GM06990 (cell line): ENCODE data around the gene TRAF3IP3.

Experiments
- DNase-seq: peaks from one replicate; pipeline ENCODE4 v3.0.0-alpha.2; 2011; ENCODE audit not compliant: insufficient read length; ENCODE audit errors: extremely low read depth
- H3K27me3 ChIP-seq: replicated peaks from 2 replicates; pipeline ENCODE4 v1.6.0; 2011; ENCODE audit warnings: low read length; ENCODE audit not compliant: control insufficient read depth, insufficient read depth
- H3K36me3 ChIP-seq: 2 replicates; pipeline ENCODE4 v1.5.1; 2011; ENCODE audit warnings: low read length; ENCODE audit not compliant: control insufficient read depth, insufficient read depth
- H3K4me3 ChIP-seq: replicated peaks from 2 replicates; pipeline ENCODE4 v1.5.1; 2011; ENCODE audit warnings: low read depth, mild to moderate bottlenecking, control low read depth, low read length
- CTCF ChIP-seq: IDR thresholded peaks from 2 replicates; pipeline ENCODE4 v1.5.1; 2011; ENCODE audit warnings: low read length, control low read depth, mild to moderate bottlenecking, inconsistent platforms; ENCODE audit not compliant: insufficient read depth, poor library complexity, severe bottlenecking

The TRAF3IP3 gene

GRCh38 chr1:209723265-209723664, 32.6 kb upstream of the TRAF3IP3 start:
- Histone ChIP-seq H3K27me3 (no peaks in the 10 kb centered on the region), H3K4me3 (no peak overlapping the region), H3K36me3 (no peaks in the 10 kb centered on the region)
- no peak for TF ChIP-seq CTCF
- no peak for DNase-seq

GRCh38 chr1:209723756-209724693, 31.8 kb upstream of the TRAF3IP3 start:
- no peak for TF ChIP-seq CTCF
- H3K4me3 ChIP-seq, result no peak overlapping the region

GRCh38 chr1:209727286-209727685, 28.6 kb upstream of the TRAF3IP3 start:
- TF ChIP-seq CTCF, result no peak
- no peaks in the 10 kb centered on the region for H3K36me3 ChIP-seq
- no peak overlapping the region for H3K4me3 ChIP-seq
- H3K27me3 ChIP-seq, result no peaks in the 10 kb centered on the region
- DNase-seq, result no peak

More at GRCh38 chr1:209723756-209724693, 31.8 kb upstream of the TRAF3IP3 start:
- DNase-seq, result peak; percentile 30
- Histone ChIP-seq H3K36me3 (no peaks in the 10 kb centered on the region), H3K27me3 (no peaks in the 10 kb centered on the region)

DNA sequence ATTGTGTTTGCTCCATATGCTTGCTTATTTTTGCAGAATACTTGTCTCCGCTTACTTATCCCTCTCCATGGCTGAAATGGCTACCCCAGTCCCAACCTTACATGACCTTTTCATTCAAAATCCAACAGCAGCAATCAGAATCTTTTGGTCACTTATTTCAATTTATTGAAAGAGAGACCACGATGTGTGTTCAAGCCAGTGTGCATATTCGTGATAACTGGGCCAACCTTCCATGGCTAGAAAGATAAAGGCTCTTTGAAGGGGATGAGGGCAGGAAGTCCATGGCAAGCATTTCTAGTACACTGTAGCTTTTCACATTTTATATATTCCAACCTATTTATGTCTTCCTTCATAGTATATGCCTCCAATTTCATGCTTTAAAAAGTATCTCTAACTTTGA, 28.1 kb upstream of the TRAF3IP3 start:
- no peak for DNase-seq
- no peak overlapping the region for H3K4me3 ChIP-seq

DNA sequence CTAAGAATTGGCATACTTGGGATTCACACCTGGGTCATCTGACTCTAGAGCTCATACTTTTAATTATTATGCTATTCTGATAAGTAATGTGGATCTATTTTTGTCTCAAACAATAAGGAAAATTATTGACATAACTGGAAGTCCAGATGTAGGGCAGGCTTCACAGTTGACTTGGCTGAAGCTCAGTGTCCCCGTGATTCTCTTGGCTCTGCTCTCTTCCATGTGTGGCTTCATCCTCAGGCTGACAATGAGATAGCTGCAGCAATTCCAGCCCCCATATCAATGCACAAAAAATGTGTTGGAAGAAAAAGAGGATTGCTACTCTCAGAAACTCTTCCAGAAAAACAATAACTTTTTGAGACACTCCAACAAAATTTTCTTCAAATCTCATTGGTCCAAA, 27.4 kb upstream of the TRAF3IP3 start:
- no peaks in the 10 kb centered on the region for H3K36me3 ChIP-seq
- no peak for TF ChIP-seq CTCF
- H3K27me3 ChIP-seq, result no peaks in the 10 kb centered on the region
- DNase-seq, result no peak
- H3K4me3 ChIP-seq, result no peak overlapping the region

More for the DNA sequence above, 28.1 kb upstream of the TRAF3IP3 start:
- H3K27me3 ChIP-seq, result no peaks in the 10 kb centered on the region
- no peaks in the 10 kb centered on the region for H3K36me3 ChIP-seq
- no peak for TF ChIP-seq CTCF
